ENCODE data around the gene ORMDL1. TPM values are rescaled to one million over a fixed set of nuclear protein-coding genes. Genes with fewer than 3 reads are reported as not detected.

ORMDL1 gene
- polyA plus RNA-seq, 3 donors: 76.4 to 204 (median 93.2) TPM

DNA sequence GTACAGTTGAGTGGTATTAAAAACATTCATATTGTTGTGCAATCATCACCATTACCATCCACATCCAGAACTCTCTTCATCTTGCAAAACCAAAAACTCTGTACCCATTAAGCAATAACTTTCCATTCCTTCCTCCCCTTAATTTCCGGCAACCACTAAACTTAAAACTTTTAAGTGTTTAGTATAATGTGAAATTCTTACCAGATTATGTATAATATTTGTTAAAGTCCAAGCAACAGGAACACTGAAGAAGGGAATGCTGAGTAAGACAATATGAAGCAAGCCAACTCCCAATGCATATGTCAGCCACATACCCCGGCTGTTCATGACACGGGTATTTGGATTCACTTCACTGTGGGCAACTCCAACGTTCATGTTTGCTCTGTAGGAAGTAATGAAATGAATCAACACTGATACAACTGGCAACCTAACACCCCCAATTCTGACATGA is 1.9 kb downstream of the ORMDL1 start:
- H3K36me3 Mint-ChIP-seq: peaks cover 38 to 43% of the 10 kb centered on the region in 2 donors
- no CpG with 5 or more reads among the region's 4 CpGs for WGBS (ENCODE audit: insufficient coverage)
- peak overlapping the region; percentile 59 to 80 for H3K4me3 Mint-ChIP-seq
- Histone ChIP-seq H3K9me3 (replicated peaks in 1 of 2; ENCODE audit: control insufficient read depth in 1 of 2, insufficient read depth in 1 of 2, low read length in 2 of 2) (no peaks in the 10 kb centered on the region), H3K79me2 (ENCODE audit: insufficient read depth, low read length) (peaks cover 90% of the 10 kb centered on the region), H3K27me3 (ENCODE audit: control insufficient read depth in 2 of 2, insufficient read depth in 2 of 2, low read length in 2 of 2) (no peaks in the 10 kb centered on the region), H3K4me1 (ENCODE audit: control insufficient read depth in 1 of 2, insufficient read depth in 2 of 2, low read length in 2 of 2) (peaks cover 28 to 33% of the 10 kb centered on the region in 2 donors), H3K27ac (ENCODE audit: low read depth in 1 of 2, low read length in 2 of 2) (peak overlapping the region; percentile 60 to 81), H3K4me3 (replicated peaks in 1 of 3; ENCODE audit: low read depth in 2 of 3, low read length in 3 of 3) (peak overlapping the region; percentile 78 to 89 (median 85)), H3K4me2 (replicated peaks; ENCODE audit: extremely low read depth, low read length, poor library complexity, severe bottlenecking) (peak overlapping the region; percentile 89), H3K9ac (ENCODE audit: insufficient read depth, low read length, poor library complexity, severe bottlenecking) (peak overlapping the region; percentile 27), H2AFZ (ENCODE audit: insufficient read depth, low read depth, low read length, poor library complexity, severe bottlenecking) (peak overlapping the region; percentile 92), H3K36me3 (replicated peaks in 1 of 2; ENCODE audit: control insufficient read depth in 1 of 2, insufficient read depth in 2 of 2, low read length in 2 of 2) (peaks cover 38 to 42% of the 10 kb centered on the region in 2 donors), H4K20me1 (ENCODE audit: insufficient read depth, low read length) (peaks cover 27% of the 10 kb centered on the region)
- H3K9me3 Mint-ChIP-seq: no peaks in the 10 kb centered on the region
- peaks cover 36% of the 10 kb centered on the region for H3K4me1 Mint-ChIP-seq
- peak; percentile 31 to 73 (median 49) for DNase-seq
- no peaks in the 10 kb centered on the region for H3K27me3 Mint-ChIP-seq (ENCODE audit: low read depth in 3 of 3)
- H3K27ac Mint-ChIP-seq: peak overlapping the region; percentile 89 to 97 (median 94)
- intact Hi-C loops (cut with micrococcal nuclease): loop anchor here (5.0 to 10.0 kb wide), 3 partner anchors 110 to 337 kb away; partner anchors contain the start of genes ANKAR (in 1 of the 2), ASNSD1 (in 1 of the 2) and WDR75 (in 1 of the 2)
- TF ChIP-seq, protein P1, sequence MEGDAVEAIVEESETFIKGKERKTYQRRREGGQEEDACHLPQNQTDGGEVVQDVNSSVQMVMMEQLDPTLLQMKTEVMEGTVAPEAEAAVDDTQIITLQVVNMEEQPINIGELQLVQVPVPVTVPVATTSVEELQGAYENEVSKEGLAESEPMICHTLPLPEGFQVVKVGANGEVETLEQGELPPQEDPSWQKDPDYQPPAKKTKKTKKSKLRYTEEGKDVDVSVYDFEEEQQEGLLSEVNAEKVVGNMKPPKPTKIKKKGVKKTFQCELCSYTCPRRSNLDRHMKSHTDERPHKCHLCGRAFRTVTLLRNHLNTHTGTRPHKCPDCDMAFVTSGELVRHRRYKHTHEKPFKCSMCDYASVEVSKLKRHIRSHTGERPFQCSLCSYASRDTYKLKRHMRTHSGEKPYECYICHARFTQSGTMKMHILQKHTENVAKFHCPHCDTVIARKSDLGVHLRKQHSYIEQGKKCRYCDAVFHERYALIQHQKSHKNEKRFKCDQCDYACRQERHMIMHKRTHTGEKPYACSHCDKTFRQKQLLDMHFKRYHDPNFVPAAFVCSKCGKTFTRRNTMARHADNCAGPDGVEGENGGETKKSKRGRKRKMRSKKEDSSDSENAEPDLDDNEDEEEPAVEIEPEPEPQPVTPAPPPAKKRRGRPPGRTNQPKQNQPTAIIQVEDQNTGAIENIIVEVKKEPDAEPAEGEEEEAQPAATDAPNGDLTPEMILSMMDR (IDR thresholded peaks at IDR 0.05): no peak

DNA sequence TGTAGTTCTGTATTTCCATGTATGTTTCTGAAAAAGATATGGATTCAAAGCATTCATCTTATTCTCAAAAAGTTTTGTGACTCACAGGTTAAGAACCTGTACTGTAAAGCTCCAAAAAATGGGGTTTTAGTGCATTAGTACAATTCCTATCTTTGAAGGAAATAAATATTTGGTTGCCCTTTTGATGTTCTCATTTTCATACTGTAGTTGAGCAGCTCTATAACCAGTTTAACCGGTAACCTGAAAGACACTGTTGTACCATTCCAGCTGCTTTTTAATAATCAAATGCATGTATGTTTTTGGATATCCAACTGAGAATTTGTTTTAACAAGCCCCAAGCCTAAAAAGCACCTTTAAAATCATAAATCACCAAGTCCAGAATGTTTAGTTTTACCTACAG is 11.9 kb downstream of the ORMDL1 start:
- no peak overlapping the region for H3K4me2 ChIP-seq (replicated peaks; ENCODE audit: extremely low read depth, low read length, poor library complexity, severe bottlenecking)
- H3K4me3 ChIP-seq (replicated peaks in 1 of 3; ENCODE audit: low read depth in 2 of 3, low read length in 3 of 3): no peak overlapping the region
- no peaks in the 10 kb centered on the region for H3K9me3 ChIP-seq (replicated peaks in 1 of 2; ENCODE audit: control insufficient read depth in 1 of 2, insufficient read depth in 1 of 2, low read length in 2 of 2)
- peaks cover 82 to 96% of the 10 kb centered on the region in 2 donors for H3K36me3 ChIP-seq (replicated peaks in 1 of 2; ENCODE audit: control insufficient read depth in 1 of 2, insufficient read depth in 2 of 2, low read length in 2 of 2)
- TF ChIP-seq, protein P1 (IDR thresholded peaks at IDR 0.05): no peak
- DNase-seq: no peak
- Mint-ChIP-seq H3K4me1 (peaks cover 13% of the 10 kb centered on the region), H3K4me3 (no peak overlapping the region), H3K9me3 (no peaks in the 10 kb centered on the region), H3K36me3 (peaks cover 63 to 73% of the 10 kb centered on the region in 2 donors), H3K27me3 (ENCODE audit: low read depth in 3 of 3) (no peaks in the 10 kb centered on the region), H3K27ac (peak overlapping the region in 3 of 7 donors; percentile 8 to 63 (median 50))
- WGBS (ENCODE audit: insufficient coverage): no CpG with 5 or more reads among the region's 1 CpG
- intact Hi-C loops (cut with micrococcal nuclease): no loop called here
- H3K9ac ChIP-seq (ENCODE audit: insufficient read depth, low read length, poor library complexity, severe bottlenecking): no peak overlapping the region
- H4K20me1 ChIP-seq (ENCODE audit: insufficient read depth, low read length): peaks cover 24% of the 10 kb centered on the region
- H3K4me1 ChIP-seq (ENCODE audit: control insufficient read depth in 1 of 2, insufficient read depth in 2 of 2, low read length in 2 of 2): peaks cover 8 to 14% of the 10 kb centered on the region in 2 donors
- H3K27ac ChIP-seq (ENCODE audit: low read depth in 1 of 2, low read length in 2 of 2): peak overlapping the region in 1 of 2 donors; percentile 58
- H3K27me3 ChIP-seq (ENCODE audit: control insufficient read depth in 2 of 2, insufficient read depth in 2 of 2, low read length in 2 of 2): no peaks in the 10 kb centered on the region
- no peak overlapping the region for H2AFZ ChIP-seq (ENCODE audit: insufficient read depth, low read depth, low read length, poor library complexity, severe bottlenecking)
- H3K79me2 ChIP-seq (ENCODE audit: insufficient read depth, low read length): peaks cover 15% of the 10 kb centered on the region
